Cardiac septum (tissue), 1 donor: Measurements from ENCODE around the gene CASP8. TPM values are rescaled to one million over a fixed set of nuclear protein-coding genes. Genes with fewer than 3 reads are reported as not detected.

Source experiments
- DNase-seq: peaks from one replicate; pipeline ENCODE4 v3.0.0-alpha.2; 2020; ENCODE audit warnings: low spot score
- intact Hi-C: fragments of 100-400 bp; cut with DNase I; formaldehyde crosslinking; loops from one replicate; pipeline ENCODE4 v1.14.0; 2022
- long read RNA-seq: library from polyadenylated mRNA; unstranded; transcript quantifications from one replicate; pipeline ENCODE4 v2.0.0, GENCODE V29; 2021
- total RNA-seq: library from RNA; stranded (reverse); fragmentation: NEBNext Ultra II Directional; extraction: Animal tissue kit (Norgen Biotek cat#: 25700); gene quantifications from one replicate; pipeline ENCODE4 v1.2.1, GENCODE V29; 2021
- donor health status: DM: no; HTN: no; CAD: no.

CASP8 gene
- 4.5 TPM for total RNA-seq
- long read RNA-seq, partial matches to known transcripts: 0 of 5 reads
- long read RNA-seq, other reads (novel, unspliced or antisense): 4 of 5 reads

GRCh38 chr2:201260302-201260800 lies at the start of gene CASP8:
Gene CASP8 (plus strand): TSS chr2:201260536. CDS start chr2:201266487, 5,951 bp downstream.
- DNase-seq: peak; percentile 87
- intact Hi-C loops: loop anchor here (10.0 kb wide), 1 partner anchor 194 kb away; the partner anchor contains the start of genes STRADB and TRAK2

- DNase-seq: no peak
These were observed 44.4 kb upstream of the CASP8 start for GRCh38 chr2:201215963-201216362.

GRCh38 chr2:201216918-201217317 lies 43.4 kb upstream of the CASP8 start:
- intact Hi-C loops: no loop called here
- DNase-seq: no peak

More at GRCh38 chr2:201215963-201216362, 44.4 kb upstream of the CASP8 start:
- intact Hi-C loops: no loop called here

- DNase-seq: no peak
- intact Hi-C loops: no loop called here
These were observed 41.6 kb upstream of the CASP8 start for GRCh38 chr2:201218780-201219179.

- no peak for DNase-seq
- intact Hi-C loops: no loop called here
These were observed 40.8 kb upstream of the CASP8 start for GRCh38 chr2:201219328-201220096.

GRCh38 chr2:201220102-201220570 lies 40.2 kb upstream of the CASP8 start:
- DNase-seq: no peak

GRCh38 chr2:201223089-201224073 lies 37.0 kb upstream of the CASP8 start:
- no peak for DNase-seq
- intact Hi-C loops: no loop called here

More at GRCh38 chr2:201220102-201220570, 40.2 kb upstream of the CASP8 start:
- intact Hi-C loops: no loop called here

- intact Hi-C loops: no loop called here
These were observed 31.9 kb upstream of the CASP8 start for GRCh38 chr2:201228271-201228911.

GRCh38 chr2:201228912-201229290 lies 31.4 kb upstream of the CASP8 start:
- no peak for DNase-seq
- intact Hi-C loops: no loop called here

More at GRCh38 chr2:201228271-201228911, 31.9 kb upstream of the CASP8 start:
- no peak for DNase-seq

- intact Hi-C loops: loop anchor here (2.0 to 10.0 kb wide), 2 partner anchors 49 to 413 kb away; partner anchors contain the start of genes CASP10 and TMEM237
- peak; percentile 93 for DNase-seq
These were observed 28.4 kb upstream of the CASP8 start for GRCh38 chr2:201231781-201232466.

GRCh38 chr2:201232467-201232815 lies 27.9 kb upstream of the CASP8 start:
- intact Hi-C loops: loop anchor here (2.0 to 10.0 kb wide), 2 partner anchors 50 to 412 kb away; partner anchors contain the start of genes CASP10 and TMEM237
- no peak for DNase-seq

GRCh38 chr2:201233192-201233811 lies 27.0 kb upstream of the CASP8 start:
- intact Hi-C loops: loop anchor here (2.0 to 10.0 kb wide), 2 partner anchors 51 to 411 kb away; partner anchors contain the start of genes CASP10 and TMEM237

GRCh38 chr2:201233812-201234662 lies 26.3 kb upstream of the CASP8 start:
- intact Hi-C loops: loop anchor here (2.0 to 10.0 kb wide), 2 partner anchors 51 to 411 kb away; partner anchors contain the start of genes CASP10 and TMEM237
- DNase-seq: no peak

More at GRCh38 chr2:201233192-201233811, 27.0 kb upstream of the CASP8 start:
- DNase-seq: peak; percentile 84

- no peak for DNase-seq
- intact Hi-C loops: loop anchor here (10.0 kb wide), 1 partner anchor 410 kb away; the partner anchor contains the start of gene TMEM237
These were observed 25.6 kb upstream of the CASP8 start for GRCh38 chr2:201234663-201235135.

GRCh38 chr2:201235860-201236811 lies 24.2 kb upstream of the CASP8 start:
- no peak for DNase-seq
- intact Hi-C loops: loop anchor here (2.0 to 10.0 kb wide), 2 partner anchors 129 to 409 kb away; partner anchors contain the start of gene TMEM237
